ENCODE measurements around the gene PTPRN2.

PTPRN2 gene

GRCh38 chr7:157827863-157828160, 759.8 kb downstream of the PTPRN2 start:
- in situ Hi-C loops (cut with MboI; ENCODE audit: low sequenced_read_pairs, unreplicated experiment), result no loop called here
- DNase-seq (ENCODE audit: low spot score), result no peak
- no peak for TF ChIP-seq CTCF (IDR thresholded peaks at IDR 0.05; ENCODE audit: borderline replicate concordance, control extremely low read depth, extremely low read depth, insufficient read depth, missing control alignments)

- in situ Hi-C loops (cut with MboI; ENCODE audit: low sequenced_read_pairs, unreplicated experiment), result no loop called here
- no peak for TF ChIP-seq CTCF (IDR thresholded peaks at IDR 0.05; ENCODE audit: borderline replicate concordance, control extremely low read depth, extremely low read depth, insufficient read depth, missing control alignments)
- no peak for DNase-seq (ENCODE audit: low spot score)
Measured at GRCh38 chr7:157827045-157827862, 760.4 kb downstream of the PTPRN2 start.

GRCh38 chr7:157826566-157826965, 761.1 kb downstream of the PTPRN2 start:
- in situ Hi-C loops (cut with MboI; ENCODE audit: low sequenced_read_pairs, unreplicated experiment), result no loop called here
- TF ChIP-seq CTCF (IDR thresholded peaks at IDR 0.05; ENCODE audit: borderline replicate concordance, control extremely low read depth, extremely low read depth, insufficient read depth, missing control alignments), result no peak

GRCh38 chr7:157825325-157825724, 762.3 kb downstream of the PTPRN2 start:
- no peak for DNase-seq (ENCODE audit: low spot score)
- in situ Hi-C loops (cut with MboI; ENCODE audit: low sequenced_read_pairs, unreplicated experiment), result no loop called here
- no peak for TF ChIP-seq CTCF (IDR thresholded peaks at IDR 0.05; ENCODE audit: borderline replicate concordance, control extremely low read depth, extremely low read depth, insufficient read depth, missing control alignments)

More at GRCh38 chr7:157826566-157826965, 761.1 kb downstream of the PTPRN2 start:
- DNase-seq (ENCODE audit: low spot score), result no peak

- TF ChIP-seq CTCF (IDR thresholded peaks at IDR 0.05; ENCODE audit: borderline replicate concordance, control extremely low read depth, extremely low read depth, insufficient read depth, missing control alignments), result no peak
- in situ Hi-C loops (cut with MboI; ENCODE audit: low sequenced_read_pairs, unreplicated experiment), result no loop called here
Measured at GRCh38 chr7:157824819-157825121, 762.9 kb downstream of the PTPRN2 start.

GRCh38 chr7:157824011-157824818, 763.4 kb downstream of the PTPRN2 start:
- TF ChIP-seq CTCF (IDR thresholded peaks at IDR 0.05; ENCODE audit: borderline replicate concordance, control extremely low read depth, extremely low read depth, insufficient read depth, missing control alignments), result no peak
- no peak for DNase-seq (ENCODE audit: low spot score)
- in situ Hi-C loops (cut with MboI; ENCODE audit: low sequenced_read_pairs, unreplicated experiment), result no loop called here

More at GRCh38 chr7:157824819-157825121, 762.9 kb downstream of the PTPRN2 start:
- no peak for DNase-seq (ENCODE audit: low spot score)
